Astrocyte (in vitro differentiated cells and primary cell): ENCODE results near the gene TMEM42.

ENCODE experiments used
- EZH2 ChIP-seq: IDR thresholded peaks from 2 replicates; pipeline ENCODE4 v1.6.1; 2012; ENCODE audit warnings: mild to moderate bottlenecking, low read length, inconsistent platforms; ENCODE audit not compliant: insufficient read depth
- TF ChIP-seq, protein P1 (sequence below): IDR thresholded peaks from 2 replicates; pipeline ENCODE4 v1.5.1; 2011; ENCODE audit warnings: low read depth, mild to moderate bottlenecking, inconsistent platforms, low read length, moderate library complexity; ENCODE audit not compliant: insufficient read depth

DNA sequence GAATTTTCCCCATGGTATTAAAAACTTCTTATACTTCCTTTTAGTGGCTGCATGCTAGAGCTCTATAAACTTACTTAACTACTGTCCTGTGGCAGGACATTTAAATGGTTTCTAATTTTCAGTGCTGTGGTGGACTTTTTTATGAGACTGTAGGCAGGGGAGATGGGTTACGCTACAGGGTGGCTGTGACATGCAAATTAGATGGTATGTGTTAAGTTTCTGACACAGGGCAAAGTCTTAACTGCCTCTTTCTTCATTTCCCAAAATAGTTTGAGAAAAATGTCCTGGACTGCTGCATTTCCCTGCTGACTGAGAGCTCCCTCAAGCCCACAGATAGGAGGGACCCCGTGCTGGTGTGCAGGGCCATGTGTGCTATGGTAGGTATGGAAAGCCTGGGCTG lies 34.7 kb downstream of the TMEM42 start:
- TF ChIP-seq, protein P1, sequence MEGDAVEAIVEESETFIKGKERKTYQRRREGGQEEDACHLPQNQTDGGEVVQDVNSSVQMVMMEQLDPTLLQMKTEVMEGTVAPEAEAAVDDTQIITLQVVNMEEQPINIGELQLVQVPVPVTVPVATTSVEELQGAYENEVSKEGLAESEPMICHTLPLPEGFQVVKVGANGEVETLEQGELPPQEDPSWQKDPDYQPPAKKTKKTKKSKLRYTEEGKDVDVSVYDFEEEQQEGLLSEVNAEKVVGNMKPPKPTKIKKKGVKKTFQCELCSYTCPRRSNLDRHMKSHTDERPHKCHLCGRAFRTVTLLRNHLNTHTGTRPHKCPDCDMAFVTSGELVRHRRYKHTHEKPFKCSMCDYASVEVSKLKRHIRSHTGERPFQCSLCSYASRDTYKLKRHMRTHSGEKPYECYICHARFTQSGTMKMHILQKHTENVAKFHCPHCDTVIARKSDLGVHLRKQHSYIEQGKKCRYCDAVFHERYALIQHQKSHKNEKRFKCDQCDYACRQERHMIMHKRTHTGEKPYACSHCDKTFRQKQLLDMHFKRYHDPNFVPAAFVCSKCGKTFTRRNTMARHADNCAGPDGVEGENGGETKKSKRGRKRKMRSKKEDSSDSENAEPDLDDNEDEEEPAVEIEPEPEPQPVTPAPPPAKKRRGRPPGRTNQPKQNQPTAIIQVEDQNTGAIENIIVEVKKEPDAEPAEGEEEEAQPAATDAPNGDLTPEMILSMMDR: no peak
- no peak for TF ChIP-seq EZH2
